SKM-1 (cell line): ENCODE data around the gene EDIL3.

Experiments used
- DNase-seq: peaks from one replicate; lab custom pipeline; 2025; ENCODE audit not compliant: unreplicated experiment; lab: John Stamatoyannopoulos, UW

Gene EDIL3

DNA sequence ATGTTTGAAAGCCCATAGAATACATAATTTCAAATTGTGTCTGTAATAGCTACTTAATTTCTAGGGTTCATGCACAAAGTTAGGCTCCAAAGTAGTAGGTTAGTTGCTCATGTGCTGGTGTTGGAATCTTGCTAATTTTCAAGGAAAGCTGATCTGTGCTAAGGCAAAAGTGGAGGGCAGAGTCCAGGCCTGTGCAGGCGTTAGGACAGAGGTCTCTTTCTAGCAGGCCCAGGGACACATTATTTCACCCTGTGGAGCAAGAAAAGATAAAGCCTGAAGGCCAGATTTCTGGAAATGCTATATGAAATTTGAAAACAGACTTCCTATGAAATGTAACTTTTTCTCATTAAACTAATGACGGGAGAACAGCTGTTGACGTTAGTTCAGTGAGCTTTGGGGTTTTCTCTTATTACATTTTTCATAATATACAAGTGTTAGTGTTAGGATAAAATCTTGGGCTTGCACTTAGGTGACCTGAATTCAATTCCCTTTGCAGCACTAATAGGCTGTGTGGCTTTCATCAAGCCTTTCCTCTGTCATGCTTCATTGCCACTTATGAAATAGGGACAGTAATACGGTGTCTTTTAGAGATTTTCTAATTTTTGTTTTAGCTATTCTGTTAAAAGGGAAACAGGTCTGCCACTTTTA lies 467.3 kb downstream of the EDIL3 start:
- no peak for DNase-seq

DNA sequence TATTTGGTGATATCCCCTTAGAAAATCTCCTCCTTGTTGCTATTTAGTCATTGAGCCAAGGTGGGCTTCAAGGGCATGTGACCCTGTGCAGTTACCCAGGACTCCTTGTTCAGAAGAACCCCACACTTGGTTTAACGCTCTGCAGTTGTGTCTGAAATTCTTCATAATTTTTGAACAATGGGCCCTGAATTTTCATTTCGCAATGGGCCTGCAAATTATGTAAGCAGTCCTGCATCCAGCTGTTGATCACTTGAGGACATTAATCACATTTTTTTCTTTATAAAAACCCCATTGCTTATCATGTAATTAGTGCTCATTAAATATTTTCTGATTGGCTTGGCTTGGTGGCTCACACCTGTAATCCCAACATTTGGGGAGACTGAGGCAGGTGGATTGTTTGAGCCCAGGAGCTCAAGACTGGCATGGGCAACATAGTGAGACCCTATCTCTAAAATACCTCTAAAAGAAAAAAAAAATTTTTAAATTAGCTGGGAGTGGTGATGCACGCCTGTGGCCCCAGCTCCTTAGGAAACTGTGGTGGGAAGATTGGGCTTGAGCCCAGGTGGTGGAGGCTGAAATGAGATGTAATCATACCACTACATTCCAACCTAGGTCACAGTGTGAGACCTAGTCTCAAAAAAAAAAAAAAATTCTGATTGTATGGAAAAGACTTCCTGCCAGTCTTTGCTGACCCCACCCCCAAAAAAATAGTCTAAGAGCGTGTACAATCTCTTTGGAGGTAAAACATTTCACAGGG lies 469.8 kb downstream of the EDIL3 start:
- no peak for DNase-seq

GRCh38 chr5:83914199-83914598 lies 470.5 kb downstream of the EDIL3 start:
- DNase-seq: no peak

DNA sequence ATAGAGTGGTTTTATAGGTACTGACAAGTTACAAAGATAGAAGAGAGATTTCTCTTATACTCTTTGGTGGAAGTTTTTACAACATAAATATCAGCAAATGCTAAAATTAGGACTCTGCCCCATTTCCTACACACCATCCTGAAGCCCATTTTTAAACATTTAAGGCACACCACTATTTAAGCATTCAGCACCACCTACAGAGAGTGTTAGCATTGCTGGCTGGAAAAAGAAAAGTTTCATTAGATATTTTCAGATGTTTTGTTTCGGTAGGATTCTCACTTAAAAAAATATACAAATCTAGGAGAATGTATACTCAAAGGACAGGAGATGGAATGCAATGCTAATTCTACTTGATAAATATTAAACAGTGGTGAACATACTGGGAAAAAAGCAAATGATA lies 471.1 kb downstream of the EDIL3 start:
- DNase-seq: no peak

- no peak for DNase-seq
Observed at GRCh38 chr5:83911367-83911919, 473.2 kb downstream of the EDIL3 start.

- no peak for DNase-seq
Observed at GRCh38 chr5:83900306-83900705, 484.4 kb downstream of the EDIL3 start.

- DNase-seq: no peak
Observed at GRCh38 chr5:83899326-83899970, 485.2 kb downstream of the EDIL3 start.

DNA sequence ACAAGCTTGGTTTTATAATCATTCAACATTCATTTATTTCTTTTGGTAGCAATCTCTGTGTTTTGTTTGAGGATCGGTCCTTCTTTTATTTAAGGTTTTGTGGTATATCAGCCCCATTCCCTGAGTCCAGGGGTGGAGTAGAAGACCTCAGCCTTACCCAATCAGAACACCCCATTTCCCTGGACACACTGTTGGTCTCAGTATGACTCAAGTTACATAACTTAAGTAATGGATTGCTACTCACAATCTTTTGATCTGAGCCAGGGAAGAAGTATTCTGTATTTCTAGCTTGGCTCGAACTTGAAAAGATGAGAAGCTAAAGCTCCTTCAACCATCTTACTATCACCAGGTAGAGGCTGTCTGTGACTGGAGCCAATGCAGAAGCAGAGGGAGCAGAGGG lies 488.8 kb downstream of the EDIL3 start:
- no peak for DNase-seq

DNA sequence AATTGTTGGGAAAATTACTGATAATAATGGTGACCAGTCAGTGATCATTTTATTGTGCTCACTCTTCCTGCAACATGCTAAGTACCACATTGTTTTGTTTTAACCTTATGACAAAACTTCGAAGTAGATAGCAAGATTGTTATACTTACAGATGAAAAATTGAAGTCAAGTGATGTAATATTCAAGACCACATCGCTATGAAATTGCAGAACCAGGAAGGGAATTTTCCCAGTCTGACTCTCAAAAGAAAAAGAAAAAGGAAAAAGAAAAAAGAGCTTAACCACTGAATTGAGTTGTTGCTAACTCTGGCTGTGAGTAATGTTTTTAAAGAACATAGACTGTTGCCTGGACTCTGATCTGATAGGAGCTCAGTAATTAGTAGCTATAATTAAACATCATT lies 493.4 kb downstream of the EDIL3 start:
- no peak for DNase-seq
